GM19025 (cell line): ENCODE results near the gene NCAPH2.

Source experiments
- ATAC-seq: cut with Tn5 transposase; IDR thresholded peaks from one replicate; pipeline ENCODE4 v1.9.1; 2021; ENCODE audit warnings: mild to moderate bottlenecking, low read depth, moderate library complexity; ENCODE audit not compliant: unreplicated experiment

The NCAPH2 gene

DNA sequence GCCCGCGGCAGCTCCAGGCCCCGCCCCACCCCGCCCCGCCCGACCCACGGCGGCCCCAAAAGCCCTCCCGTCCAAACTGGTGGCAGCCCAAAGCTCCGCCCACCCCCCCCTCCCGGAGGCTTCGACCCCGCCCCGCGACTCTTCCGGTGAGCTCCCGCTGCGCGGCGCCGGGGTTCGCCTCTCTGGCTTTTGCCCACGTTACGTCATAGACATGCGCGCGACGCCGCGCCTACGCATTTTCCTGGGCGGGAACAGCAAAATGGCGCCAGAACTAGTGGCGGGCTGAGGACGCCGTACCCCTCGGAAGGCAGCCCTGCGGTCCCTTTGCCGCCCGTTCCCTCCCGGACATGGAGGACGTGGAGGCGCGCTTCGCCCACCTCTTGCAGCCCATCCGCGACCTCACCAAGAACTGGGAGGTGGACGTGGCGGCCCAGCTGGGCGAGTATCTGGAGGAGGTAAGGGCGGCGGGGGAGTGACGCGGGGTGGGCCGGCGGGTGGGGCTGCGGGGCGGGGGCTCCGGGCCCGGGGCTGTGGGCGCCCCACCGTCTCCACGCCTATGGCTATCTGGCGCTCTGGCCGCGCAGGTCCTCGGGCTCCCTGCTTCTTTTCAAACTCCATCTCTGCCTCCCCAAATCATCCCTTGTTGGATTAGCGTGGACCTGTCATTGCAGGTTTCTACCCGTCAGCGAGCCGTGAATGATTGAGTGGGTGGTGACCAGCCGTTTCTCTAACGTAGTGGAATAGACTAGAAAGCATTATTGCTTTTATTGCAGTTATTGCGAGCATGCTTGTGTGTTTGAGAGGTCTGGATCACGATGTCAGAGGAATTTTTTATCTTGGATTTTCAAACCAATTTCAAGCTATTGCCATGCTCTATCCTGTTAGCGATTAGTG is at the start of gene NCAPH2:
Gene NCAPH2 (plus strand): TSS at position 234 of the 894 bp plus-strand sequence. CDS start 114 bp downstream, at position 348.
- peak; percentile 69 for ATAC-seq

DNA sequence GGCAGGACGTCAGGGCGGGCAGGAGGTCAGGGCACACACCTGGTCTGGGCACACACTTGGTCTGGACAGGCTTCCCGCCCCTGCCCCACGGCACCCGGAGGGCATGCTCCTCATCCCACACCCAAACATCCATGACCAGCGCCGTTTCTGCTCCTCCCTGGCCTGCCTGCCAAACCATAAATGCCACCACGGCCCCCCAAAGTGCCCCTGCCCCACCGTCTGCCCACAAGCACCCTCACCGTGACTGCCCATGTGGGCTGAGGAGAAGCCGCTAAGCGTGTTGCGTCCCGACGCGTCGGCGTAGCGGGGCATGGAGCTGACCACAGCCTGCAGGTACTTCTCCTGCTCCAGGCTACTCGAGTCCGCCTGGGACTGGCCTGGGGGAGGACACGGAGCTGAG is 49.0 kb upstream of the NCAPH2 start:
- no peak for ATAC-seq

DNA sequence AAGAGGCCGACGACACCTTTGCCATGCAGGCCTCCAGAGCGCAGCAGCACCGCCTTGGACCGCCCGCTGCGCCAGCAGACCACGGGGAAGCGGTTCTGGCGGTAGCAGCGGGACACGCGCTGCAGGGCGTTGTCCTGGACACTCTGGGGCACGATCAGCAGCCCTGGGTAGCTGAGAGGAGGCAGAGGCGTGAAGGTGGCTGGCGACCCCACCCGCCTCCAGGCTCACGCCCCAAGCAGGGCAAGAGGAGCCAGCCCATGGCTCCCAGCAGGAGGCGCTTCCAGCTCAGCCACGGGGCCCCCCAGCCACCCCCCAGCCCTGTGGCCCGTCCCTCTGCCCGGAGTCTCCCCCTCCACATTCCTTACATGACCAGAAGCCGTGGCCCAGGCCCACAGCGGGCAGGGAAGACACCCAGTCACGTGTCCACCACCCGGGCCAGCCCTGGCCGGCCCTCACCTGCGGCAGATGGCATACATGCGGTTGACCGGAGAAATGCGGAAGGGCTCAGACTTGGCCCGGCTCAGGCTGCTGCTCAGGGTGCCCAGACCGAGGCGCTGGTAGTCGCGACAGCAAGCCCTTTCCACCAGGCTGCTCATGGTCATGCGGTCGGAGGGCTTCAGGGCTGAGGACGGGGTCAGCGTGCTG is 48.4 kb upstream of the NCAPH2 start:
- ATAC-seq, result no peak

DNA sequence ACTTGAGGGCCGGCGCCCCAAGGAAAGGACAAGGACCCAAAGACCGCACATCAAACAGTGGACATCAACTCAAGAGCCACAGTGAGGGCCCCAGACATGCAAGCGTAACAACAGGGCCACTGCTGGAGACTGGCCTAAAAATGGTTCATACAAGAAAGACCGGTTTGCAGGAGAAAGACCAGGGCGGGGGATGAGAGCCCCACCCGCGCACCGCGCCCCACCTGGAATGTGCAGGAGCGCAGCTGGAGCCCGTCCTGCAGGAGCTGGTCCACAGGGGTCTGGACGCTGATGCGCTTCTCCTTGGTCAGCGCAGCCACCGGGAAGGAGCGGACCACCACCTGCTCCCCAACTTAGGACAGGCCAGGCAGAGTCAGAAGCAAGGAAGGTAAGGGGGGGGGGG is 47.1 kb upstream of the NCAPH2 start:
- ATAC-seq, result no peak

DNA sequence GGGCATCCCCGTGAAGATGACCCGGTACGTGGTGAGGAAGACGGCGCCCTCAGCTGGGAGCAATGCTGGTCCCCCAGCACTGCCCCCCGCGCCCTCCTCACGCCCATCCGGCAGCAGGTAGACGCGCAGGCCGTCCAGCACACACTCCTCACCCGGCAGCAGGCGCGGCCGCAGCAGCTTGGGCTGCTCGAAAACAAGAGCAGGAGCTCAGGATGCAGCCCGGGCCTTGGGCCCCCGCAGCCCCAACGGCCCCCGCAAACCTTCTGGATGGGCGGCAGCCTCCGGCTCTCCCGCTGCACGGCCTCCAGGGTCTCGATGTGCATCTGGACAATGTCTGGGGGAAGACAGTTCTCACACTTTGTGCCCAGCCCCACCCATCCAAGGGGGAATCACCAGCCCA is 46.5 kb upstream of the NCAPH2 start:
- ATAC-seq, result no peak

DNA sequence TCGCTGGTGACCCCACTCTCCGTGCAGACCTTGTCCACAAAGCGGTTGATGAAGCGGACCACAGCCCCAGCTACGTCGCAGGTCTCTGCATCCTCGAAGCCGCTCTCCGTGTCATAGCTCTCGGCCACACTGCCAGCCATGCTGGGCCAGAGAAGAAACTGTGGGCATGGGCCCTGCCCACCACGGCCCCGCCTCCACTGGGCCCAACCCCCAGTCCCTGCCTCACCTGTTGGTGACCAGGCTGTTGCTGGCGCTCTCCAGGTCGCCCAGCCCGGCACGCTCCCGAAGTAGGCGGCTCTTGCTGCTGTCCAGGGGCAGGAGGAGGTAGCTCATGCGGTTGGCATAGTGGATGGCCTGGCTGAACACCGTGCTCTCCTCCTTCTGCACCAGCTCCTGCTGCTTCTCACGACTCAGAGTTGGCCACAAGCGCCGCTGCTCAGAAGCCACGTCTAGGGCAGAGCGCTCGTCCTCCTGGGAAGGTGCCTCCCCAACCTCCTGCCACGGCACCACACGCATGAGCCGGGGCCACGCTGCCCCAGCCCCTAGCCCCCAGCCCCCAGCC is 46.0 kb upstream of the NCAPH2 start:
- ATAC-seq, result no peak

DNA sequence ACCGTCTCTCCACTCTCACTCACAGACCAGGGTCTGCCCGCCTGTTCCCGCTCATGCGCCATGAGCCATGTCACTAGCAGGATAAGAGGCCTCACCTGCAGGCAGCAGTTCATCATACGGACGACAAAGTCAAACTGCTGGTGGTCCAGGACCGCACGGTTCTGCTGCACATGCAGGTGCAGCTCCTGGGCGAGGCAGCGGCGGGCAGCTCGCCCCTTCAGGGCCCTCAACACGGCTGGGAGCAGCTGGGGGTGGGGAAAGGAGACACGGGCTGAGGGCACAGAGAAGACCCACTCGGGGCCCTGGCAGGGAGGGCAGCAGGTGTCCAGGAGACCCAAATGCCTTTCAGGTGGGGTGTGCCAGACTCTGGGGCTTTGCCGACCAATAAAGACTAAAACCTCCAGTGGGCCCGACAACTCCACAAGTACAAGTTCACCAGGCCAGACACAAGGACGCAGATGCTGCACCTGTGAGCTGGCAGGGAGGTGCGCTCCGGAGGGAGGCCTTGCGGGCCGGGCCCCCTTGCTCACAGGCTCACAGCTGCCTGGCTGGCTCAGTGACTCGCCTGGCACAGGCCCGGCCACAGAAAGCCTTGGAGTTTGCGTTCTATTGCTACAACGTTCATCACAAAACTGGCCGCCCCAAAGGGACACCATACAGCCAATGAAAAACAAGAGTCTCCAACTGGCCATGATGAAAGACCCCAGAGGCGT is 44.7 kb upstream of the NCAPH2 start:
- no peak for ATAC-seq

DNA sequence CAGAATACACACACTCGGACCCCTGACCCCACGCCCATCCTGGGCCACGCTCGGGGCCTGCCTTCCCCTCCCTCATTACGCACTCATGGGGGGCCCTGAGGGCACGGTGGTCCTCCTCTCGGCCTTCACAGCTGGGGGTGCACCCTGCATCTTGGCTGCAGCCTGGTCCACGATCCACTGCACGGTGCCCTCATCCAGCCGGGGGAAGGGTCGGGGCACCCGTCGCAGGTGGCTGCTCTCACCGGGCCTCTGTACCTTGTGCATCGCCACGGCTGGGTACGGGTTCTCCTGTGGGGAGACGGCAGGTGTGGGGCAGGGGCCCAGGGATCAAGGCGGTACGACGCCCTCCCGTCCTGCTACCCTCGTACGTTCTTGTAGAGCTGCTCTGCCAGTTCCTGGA is 43.6 kb upstream of the NCAPH2 start:
- ATAC-seq, result no peak

DNA sequence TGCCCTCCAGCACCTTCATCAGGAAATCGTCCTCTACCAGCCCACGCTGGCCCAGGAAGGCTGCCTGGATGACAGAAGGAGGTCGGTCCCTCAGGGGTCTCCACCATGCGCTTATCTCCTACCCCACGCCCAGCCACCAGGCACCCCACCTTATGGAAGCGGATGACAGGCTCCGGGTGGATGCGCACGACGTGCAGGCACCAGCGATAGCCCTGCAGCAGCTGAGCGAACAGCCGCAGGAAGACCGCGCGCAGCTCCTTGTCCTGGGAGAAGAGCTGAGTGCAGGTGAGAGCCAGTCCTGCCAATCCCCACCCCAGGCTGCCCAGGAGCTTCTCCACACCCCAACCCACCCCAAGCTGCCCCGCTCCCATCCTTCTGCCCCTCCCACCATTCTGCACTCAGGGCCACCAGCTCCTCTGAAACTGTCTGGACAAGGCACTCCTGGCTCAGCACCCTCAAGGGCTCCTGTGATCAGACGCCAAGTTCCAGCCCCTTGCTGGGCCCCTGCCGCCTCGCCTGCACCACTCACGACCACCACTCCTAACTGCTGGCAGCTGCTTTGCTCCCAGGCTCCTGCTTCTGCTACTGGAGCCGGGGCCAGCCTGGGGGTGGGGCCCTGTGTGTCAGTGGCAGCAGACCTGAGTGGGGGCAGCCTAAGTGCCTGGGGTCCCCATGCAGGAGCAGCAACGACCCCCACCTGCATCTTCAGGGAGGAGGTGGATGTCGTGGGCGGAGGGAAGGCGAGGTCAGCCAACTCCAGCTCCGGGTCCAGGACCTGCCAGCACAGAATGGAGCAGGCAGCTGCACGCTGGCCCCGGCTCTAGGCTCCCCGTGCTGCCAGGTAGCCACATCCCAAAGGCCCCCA is 42.7 kb upstream of the NCAPH2 start:
- no peak for ATAC-seq

DNA sequence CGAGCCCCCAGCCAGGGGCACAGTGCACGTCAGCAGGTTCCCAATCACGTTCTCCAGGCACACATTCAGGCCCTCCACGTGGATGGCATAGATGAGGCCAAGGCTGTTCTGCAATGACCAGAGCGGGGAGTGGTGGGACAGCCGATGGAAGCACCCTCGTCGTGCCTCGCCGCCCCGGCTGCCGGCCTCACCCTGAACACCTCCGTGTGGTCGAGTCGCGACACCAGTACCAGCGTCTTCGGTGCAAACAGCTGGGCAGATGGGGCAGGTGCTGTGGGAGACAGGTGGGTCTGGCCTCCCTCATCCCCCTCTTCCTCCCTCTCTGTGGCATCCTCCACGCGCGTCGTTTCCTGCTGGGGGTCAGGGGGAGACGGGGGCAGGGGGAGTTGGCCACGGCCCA is 40.7 kb upstream of the NCAPH2 start:
- no peak for ATAC-seq

DNA sequence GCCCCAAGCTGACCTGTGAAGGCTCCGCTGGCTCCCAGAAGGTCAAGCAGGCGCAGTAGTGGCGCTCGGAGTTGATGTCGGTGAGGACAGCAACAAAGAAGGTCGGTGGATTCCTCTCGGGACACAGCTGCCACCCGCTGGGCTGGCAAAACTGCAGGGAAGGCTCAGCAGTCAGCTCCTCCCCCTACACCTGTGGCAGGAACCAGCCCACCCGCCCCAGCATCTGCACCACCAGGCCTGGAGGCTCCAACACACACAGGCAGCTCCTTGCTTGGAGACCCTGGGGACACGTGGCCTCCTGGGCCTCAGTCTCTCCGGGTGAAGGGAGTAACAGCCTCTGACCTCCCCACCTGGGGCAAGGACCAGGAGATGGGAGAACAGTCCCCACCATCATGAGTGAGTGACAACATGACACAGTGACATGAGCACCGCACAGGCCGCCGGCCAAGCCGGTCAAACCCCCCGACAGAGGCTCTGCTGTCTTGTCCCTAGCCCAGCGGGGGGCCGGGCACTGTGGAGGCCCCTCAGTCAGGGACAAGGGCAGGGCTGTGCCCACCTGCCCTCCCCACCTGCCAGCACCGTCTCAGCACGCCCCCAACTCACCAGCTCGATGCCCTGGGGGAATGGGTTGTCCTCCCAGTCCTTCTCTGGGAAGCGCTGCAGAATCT is 40.1 kb upstream of the NCAPH2 start:
- ATAC-seq, result no peak

DNA sequence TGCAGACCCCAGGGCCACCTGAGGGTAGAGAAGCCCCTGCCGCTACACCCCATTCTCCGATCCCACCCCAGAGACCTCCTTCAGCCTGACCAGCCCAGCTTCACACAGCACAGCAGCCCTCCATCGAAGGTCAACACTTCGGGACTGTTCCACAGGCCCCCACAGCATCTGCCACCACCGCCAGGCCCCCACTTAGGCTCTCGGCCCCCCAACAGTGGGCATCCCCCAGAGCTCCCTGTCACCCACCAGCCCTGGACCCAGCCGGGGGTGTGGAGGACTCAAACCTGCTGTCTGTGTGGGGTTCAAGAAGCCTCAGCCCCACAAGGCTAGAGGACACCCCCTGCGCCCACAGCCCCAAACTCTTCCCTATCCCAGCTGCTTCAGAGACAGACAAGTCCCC is 39.4 kb upstream of the NCAPH2 start:
- ATAC-seq, result no peak

DNA sequence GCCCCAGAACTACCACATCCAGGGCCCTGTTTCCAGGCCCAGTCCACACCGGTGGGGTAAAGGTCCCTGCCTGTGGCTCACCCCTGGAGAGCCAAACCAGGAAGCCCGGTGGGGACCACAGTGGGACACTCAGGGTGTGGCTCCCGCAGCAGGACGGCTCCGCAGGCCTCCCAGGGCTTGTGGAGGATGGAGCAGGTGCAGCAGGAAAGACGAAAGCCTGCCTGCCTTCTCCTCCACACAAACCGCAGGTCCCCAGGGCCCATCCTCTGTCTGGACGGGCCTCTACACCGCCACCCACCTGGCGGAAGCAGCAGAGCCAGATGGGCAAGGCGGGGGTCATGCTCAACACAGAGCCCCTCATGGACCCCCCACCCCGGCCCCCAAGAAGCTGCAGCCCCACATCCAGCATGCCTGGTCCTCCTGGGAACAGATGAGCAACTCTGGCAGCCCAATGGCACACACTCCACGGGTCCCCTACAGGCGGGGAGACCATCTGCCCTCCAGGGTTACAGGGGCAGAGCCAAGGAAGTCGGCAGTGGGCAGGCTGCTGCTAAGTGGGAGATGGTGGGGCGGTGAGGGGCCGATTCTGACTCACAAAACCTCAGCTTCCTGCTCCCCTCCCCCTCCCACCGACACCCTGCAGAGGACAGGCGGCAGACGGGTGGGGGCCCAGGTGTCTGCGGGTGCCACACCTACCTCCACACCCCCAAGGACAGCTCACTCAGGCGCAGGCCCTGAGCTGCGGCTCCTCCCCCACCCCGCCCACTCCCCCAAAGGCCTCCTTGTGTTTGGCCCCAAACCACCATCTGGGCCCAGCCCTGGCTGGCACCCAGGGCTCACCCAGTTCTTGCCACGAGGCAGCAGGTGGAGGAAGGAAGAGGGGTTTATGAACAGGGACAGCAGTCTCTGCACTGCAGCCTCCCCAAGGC is 38.4 kb upstream of the NCAPH2 start:
- peak; percentile 55 for ATAC-seq

DNA sequence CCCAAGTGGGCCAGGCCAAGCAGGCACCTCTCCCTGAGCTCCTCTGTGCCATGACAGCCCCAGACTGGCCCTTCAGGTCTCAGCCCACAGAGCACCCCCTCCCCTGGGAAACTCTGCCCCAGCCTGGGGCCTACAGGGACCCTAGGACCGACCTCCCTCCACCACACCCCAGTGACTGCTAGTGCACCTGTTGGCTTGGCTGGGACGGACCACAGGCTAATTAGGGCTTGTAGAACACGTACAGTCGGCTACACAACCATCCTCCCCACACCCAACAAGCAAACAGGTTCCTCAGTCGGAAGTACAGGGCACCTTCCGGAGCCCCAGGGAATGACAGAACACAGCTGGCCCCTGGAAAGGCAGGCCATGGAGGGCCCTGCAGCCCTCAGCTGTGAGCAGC is 37.5 kb upstream of the NCAPH2 start:
- no peak for ATAC-seq

DNA sequence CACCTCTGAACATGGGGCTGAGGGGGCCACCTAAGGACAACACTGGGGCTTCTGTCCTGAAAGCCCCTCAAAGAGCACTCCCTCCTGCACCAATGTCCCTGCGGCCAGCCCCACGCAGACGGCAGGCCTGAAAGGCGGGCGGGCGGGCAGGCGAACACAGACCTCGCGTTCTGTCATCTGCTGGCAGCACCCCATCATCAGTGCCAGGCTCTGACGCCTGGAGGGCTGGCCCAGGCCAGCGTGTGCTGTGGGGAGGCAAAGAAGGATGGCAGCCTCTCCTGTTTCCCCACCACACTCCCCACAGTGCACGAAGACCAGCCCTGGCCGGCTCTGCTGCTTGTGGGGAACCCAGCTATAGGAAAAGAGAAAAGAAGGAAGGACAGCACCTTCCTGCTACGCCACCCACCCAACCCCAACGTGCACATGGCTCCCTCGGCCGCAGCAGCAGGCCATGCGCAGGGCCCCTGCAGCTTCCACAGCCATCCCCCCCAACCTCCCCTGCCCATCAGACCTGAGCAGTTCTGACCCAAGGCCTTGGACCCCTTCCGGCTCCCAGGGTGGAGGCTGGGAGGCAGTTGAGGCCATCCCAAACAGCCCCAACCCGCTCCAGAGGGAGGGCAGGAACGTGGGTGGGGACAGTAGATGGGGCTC is 36.7 kb upstream of the NCAPH2 start:
- no peak for ATAC-seq

DNA sequence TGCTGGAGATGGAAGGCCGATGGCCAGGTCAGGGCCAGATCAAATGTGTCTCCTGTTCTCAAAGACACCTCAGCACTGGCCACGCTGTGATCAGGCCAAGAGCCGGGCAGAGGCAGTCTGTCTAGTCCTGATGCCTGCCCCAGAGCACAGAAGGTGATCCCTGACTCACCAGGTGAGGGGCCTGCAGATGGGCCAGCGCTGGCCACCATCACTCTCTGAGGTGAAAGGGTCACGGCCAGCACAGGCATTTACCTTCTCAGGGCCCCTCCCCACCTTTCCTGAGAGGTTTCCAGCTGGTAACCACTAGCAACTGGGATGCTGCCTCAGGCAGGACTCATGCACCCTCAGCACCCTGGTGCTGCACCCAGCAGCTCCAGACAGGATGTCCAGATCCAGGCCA is 36.1 kb upstream of the NCAPH2 start:
- no peak for ATAC-seq

DNA sequence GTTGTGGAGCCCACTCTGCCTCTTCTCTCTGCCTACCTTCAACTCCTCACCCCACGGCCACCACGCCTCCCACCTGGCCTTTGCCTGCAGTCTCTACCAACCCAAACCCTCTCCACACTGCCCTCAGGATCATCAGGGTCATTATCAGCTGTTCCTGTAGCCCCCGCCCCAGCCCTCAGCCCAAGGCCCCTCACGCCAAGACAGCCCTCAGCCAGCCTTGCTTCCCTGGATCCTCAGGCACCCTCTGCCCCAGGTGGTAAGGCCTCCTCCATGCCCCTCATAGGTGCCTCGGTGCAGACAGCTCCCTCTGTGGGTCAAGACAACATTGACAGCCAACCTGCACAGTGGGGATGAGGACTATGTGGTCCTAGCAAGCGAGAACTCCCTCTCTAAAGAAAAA is 34.9 kb upstream of the NCAPH2 start:
- no peak for ATAC-seq
